NCI-H2227 treated with DMSO at 0.1 percent for 48 hours (cell line): ENCODE results near the gene TESK2.

Experiments
- DNase-seq: peaks from one replicate; lab custom pipeline; 2025; lab: John Stamatoyannopoulos, UW

TESK2 gene

GRCh38 chr1:45375104-45376090 lies 115.6 kb downstream of the TESK2 start:
- DNase-seq = no peak

GRCh38 chr1:45373573-45373972 lies 117.4 kb downstream of the TESK2 start:
- no peak for DNase-seq

GRCh38 chr1:45370575-45370974 lies 120.4 kb downstream of the TESK2 start:
- no peak for DNase-seq

- no peak for DNase-seq
These were observed 125.9 kb downstream of the TESK2 start for GRCh38 chr1:45365051-45365450.

- no peak for DNase-seq
These were observed 126.7 kb downstream of the TESK2 start for GRCh38 chr1:45364294-45364693.

- peak; percentile 39 for DNase-seq
These were observed 130.0 kb downstream of the TESK2 start for GRCh38 chr1:45360981-45361380.

GRCh38 chr1:45359882-45360513 lies 131.0 kb downstream of the TESK2 start:
- DNase-seq = peak; percentile 33

GRCh38 chr1:45356186-45356585 lies 134.8 kb downstream of the TESK2 start:
- DNase-seq = no peak

GRCh38 chr1:45355683-45356082 lies 135.3 kb downstream of the TESK2 start:
- no peak for DNase-seq

- DNase-seq = no peak
These were observed 136.1 kb downstream of the TESK2 start for GRCh38 chr1:45354838-45355237.

- DNase-seq = no peak
These were observed 137.3 kb downstream of the TESK2 start for GRCh38 chr1:45353685-45354084.

GRCh38 chr1:45351508-45351907 lies 139.5 kb downstream of the TESK2 start:
- no peak for DNase-seq

- DNase-seq = no peak
These were observed 141.8 kb downstream of the TESK2 start for GRCh38 chr1:45348966-45349677.

- no peak for DNase-seq
These were observed 142.4 kb downstream of the TESK2 start for GRCh38 chr1:45348609-45348965.

GRCh38 chr1:45348020-45348419 lies 142.9 kb downstream of the TESK2 start:
- DNase-seq = no peak

- DNase-seq = no peak
These were observed 144.5 kb downstream of the TESK2 start for GRCh38 chr1:45346473-45346872.

GRCh38 chr1:45345014-45345413 lies 145.9 kb downstream of the TESK2 start:
- no peak for DNase-seq

GRCh38 chr1:45344499-45344898 lies 146.5 kb downstream of the TESK2 start:
- no peak for DNase-seq

GRCh38 chr1:45340816-45341466 lies 150.0 kb downstream of the TESK2 start:
- DNase-seq = no peak

- DNase-seq = peak; percentile 97
These were observed 151.0 kb downstream of the TESK2 start, which contains the start of the genes MUTYH and TOE1 for GRCh38 chr1:45339789-45340558. MUTYH (minus strand) TSS chr1:45340440; CDS start chr1:45334505, 5,935 bp downstream. TOE1 (plus strand) TSS chr1:45340170; CDS start chr1:45340253, 83 bp downstream.
